Sigmoid colon (tissue), 7 donors: Measurements from ENCODE around the gene TBCA. TPM values are rescaled to one million over a fixed set of nuclear protein-coding genes. Genes with fewer than 3 reads are reported as not detected.

ENCODE experiments used
- DNase-seq: peaks from one replicate; pipeline ENCODE4 v3.0.0-alpha.2; 2019
- H3K27ac ChIP-seq, 4 donors: fragments of 200-600 bp; sonication (generic); one replicate each; pipeline ENCODE4 v1.5.1; 2016 to 2019; ENCODE audit warnings: mild to moderate bottlenecking in 1 of 4
- H3K27me3 ChIP-seq, 3 donors: fragments of 200-600 bp; sonication (generic); one replicate each; pipeline ENCODE4 v1.5.1; 2019; ENCODE audit warnings: mild to moderate bottlenecking in 1 of 3
- H3K36me3 ChIP-seq, 4 donors: fragments of 200-600 bp; sonication (generic); one replicate each; pipeline ENCODE4 v1.5.1; 2016 to 2019
- H3K4me1 ChIP-seq, 4 donors: fragments of 200-600 bp; sonication (generic); one replicate each; pipeline ENCODE4 v1.5.1; 2017 to 2019
- H3K4me3 ChIP-seq, 4 donors: fragments of 200-600 bp; sonication (generic); one replicate each; pipeline ENCODE4 v1.5.1; 2017 to 2019; ENCODE audit warnings: mild to moderate bottlenecking in 2 of 4, moderate library complexity in 1 of 4
- H3K9me3 ChIP-seq, 4 donors: fragments of 200-600 bp in 3 of 4; sonication (generic) in 3 of 4; one replicate each; pipeline versions ENCODE4 v1.5.1 to v1.6.1; 2013 to 2019
- CTCF ChIP-seq, 4 experiments: fragments of 450-650 bp in 3 of 4; fragments of 200-600 bp in 1 of 4; IDR thresholded peaks; one replicate each; pipeline ENCODE4 v1.5.1; 2016 to 2019; ENCODE audit warnings: antibody characterized with exemption in 4 of 4, mild to moderate bottlenecking in 3 of 4, moderate library complexity in 2 of 4
- EP300 ChIP-seq, 4 donors: sonication (generic); formaldehyde crosslinking; IDR thresholded peaks; one replicate each; pipeline ENCODE4 v1.6.1; 2017; ENCODE audit warnings: antibody characterized with exemption in 4 of 4
- POLR2A ChIP-seq, 2 donors: fragments of 450-650 bp; IDR thresholded peaks; one replicate each; pipeline ENCODE4 v1.6.1; 2016; ENCODE audit warnings: antibody characterized with exemption in 2 of 2, mild to moderate bottlenecking in 2 of 2, moderate library complexity in 2 of 2
- POLR2AphosphoS5 ChIP-seq, 4 donors: sonication (generic); formaldehyde crosslinking; IDR thresholded peaks; one replicate each; pipeline ENCODE4 v1.6.1; 2017; ENCODE audit warnings: antibody characterized with exemption in 4 of 4
- WGBS, 2 donors: extraction: QIAGEN DNeasy Blood & Tissue Kit; methylation state at CpG; one replicate each; pipeline ENCODE4 v1.1.7; 2013; 5-methylcytosine and 5-hydroxymethylcytosine counted together
- intact Hi-C: fragments of 100-400 bp; cut with DNase I; formaldehyde crosslinking; loops from one replicate; pipeline ENCODE4 v1.15.1; 2023
- polyA plus RNA-seq, 3 donors: library from polyadenylated mRNA; stranded (reverse); fragments of 200-250 nt; gene quantifications; one replicate each; pipeline ENCODE4 v1.2.3, GENCODE V29; 2013
- total RNA-seq, 4 donors: library from RNA; depleted of rRNA; stranded (reverse); fragments of >200 nt; gene quantifications; one replicate each; pipeline ENCODE4 v1.1.0, GENCODE V29; 2016
- donor health status: healthy with polysubstance abuse.
- donor health status: Bipolar disorder and iron deficiency.
- donor health status: healthy.

TBCA gene
- 100 to 1,000 TPM; 192 to 231 (median 214) TPM for total RNA-seq
- 100 to 1,000 TPM; 174 to 240 (median 232) TPM for polyA plus RNA-seq

- no peaks in the 10 kb centered on the region for H3K9me3 ChIP-seq
- peak; percentile 93 for DNase-seq
- H3K4me1 ChIP-seq = peaks cover 0 to 49% (median 38%) of the 10 kb centered on the region in 4 donors
- 0% methylated on average over 89 of the region's 89 CpGs for WGBS, 2 donors
- peak within 1 kb of the TSS; percentile 56 to 75 (median 71) for H3K4me3 ChIP-seq
- peak within 1 kb of the TSS; percentile 94 to 98 (median 96) for H3K27ac ChIP-seq
- intact Hi-C loops = loop anchor here (2.0 to 10.0 kb wide), 5 partner anchors 75 to 1459 kb away; partner anchors contain the start of genes JMY, SCAMP1 and WDR41
- H3K36me3 ChIP-seq = no peaks in the 10 kb centered on the region
- TF ChIP-seq CTCF (IDR thresholded peaks at IDR 0.05) = peak in 2 of 4 experiments; percentile 20 to 26
- TF ChIP-seq POLR2A (IDR thresholded peaks at IDR 0.05) = peak; percentile 77 to 80
- TF ChIP-seq EP300 (IDR thresholded peaks at IDR 0.05) = no peak
- peak; percentile 94 to 97 (median 96) for TF ChIP-seq POLR2AphosphoS5 (IDR thresholded peaks at IDR 0.05)
- H3K27me3 ChIP-seq = no peaks in the 10 kb centered on the region
Measured at GRCh38 chr5:77775790-77776553, at the start of gene TBCA. Gene TBCA (minus strand): TSS chr5:77776339. CDS start chr5:77776257, 82 bp downstream.

- intact Hi-C loops = no loop called here
- DNase-seq = no peak
- TF ChIP-seq EP300 (IDR thresholded peaks at IDR 0.05) (no peak), POLR2A (IDR thresholded peaks at IDR 0.05) (no peak), POLR2AphosphoS5 (IDR thresholded peaks at IDR 0.05) (no peak), CTCF (IDR thresholded peaks at IDR 0.05) (no peak)
- no peaks in the 10 kb centered on the region for H3K4me1 ChIP-seq
- no peak overlapping the region for H3K27ac ChIP-seq
- H3K27me3 ChIP-seq = no peaks in the 10 kb centered on the region
- H3K36me3 ChIP-seq = no peaks in the 10 kb centered on the region
- no peak overlapping the region for H3K4me3 ChIP-seq
- H3K9me3 ChIP-seq = no peaks in the 10 kb centered on the region
- WGBS, 2 donors = 87 to 94% methylated on average over 2 of the region's 2 CpGs
Measured at GRCh38 chr5:77824981-77825380, 48.8 kb upstream of the TBCA start.

GRCh38 chr5:77816686-77817085 lies 40.5 kb upstream of the TBCA start:
- TF ChIP-seq POLR2AphosphoS5 (IDR thresholded peaks at IDR 0.05) = no peak
- TF ChIP-seq CTCF (IDR thresholded peaks at IDR 0.05) = no peak
- TF ChIP-seq POLR2A (IDR thresholded peaks at IDR 0.05) = no peak
- TF ChIP-seq EP300 (IDR thresholded peaks at IDR 0.05) = no peak
- no peaks in the 10 kb centered on the region for H3K36me3 ChIP-seq
- no peak overlapping the region for H3K4me3 ChIP-seq
- H3K27me3 ChIP-seq = no peaks in the 10 kb centered on the region
- WGBS, 2 donors = 29 to 34% methylated on average over 2 of the region's 2 CpGs
- no peaks in the 10 kb centered on the region for H3K9me3 ChIP-seq
- no peak for DNase-seq
- no peaks in the 10 kb centered on the region for H3K4me1 ChIP-seq
- no peak overlapping the region for H3K27ac ChIP-seq
- intact Hi-C loops = no loop called here

GRCh38 chr5:77812926-77813589 lies 36.9 kb upstream of the TBCA start:
- Histone ChIP-seq H3K27me3 (no peaks in the 10 kb centered on the region), H3K27ac (no peak overlapping the region), H3K36me3 (no peaks in the 10 kb centered on the region), H3K9me3 (peaks cover 0 to 2% (median 0%) of the 10 kb centered on the region in 4 donors), H3K4me1 (no peaks in the 10 kb centered on the region), H3K4me3 (no peak overlapping the region)
- TF ChIP-seq EP300 (IDR thresholded peaks at IDR 0.05) (no peak), POLR2AphosphoS5 (IDR thresholded peaks at IDR 0.05) (no peak), CTCF (IDR thresholded peaks at IDR 0.05) (no peak), POLR2A (IDR thresholded peaks at IDR 0.05) (no peak)
- intact Hi-C loops = no loop called here
- DNase-seq = no peak
- 82 to 91% methylated on average over 3 of the region's 3 CpGs for WGBS, 2 donors
